ENCODE results near the gene CCDC27.

Gene CCDC27

DNA sequence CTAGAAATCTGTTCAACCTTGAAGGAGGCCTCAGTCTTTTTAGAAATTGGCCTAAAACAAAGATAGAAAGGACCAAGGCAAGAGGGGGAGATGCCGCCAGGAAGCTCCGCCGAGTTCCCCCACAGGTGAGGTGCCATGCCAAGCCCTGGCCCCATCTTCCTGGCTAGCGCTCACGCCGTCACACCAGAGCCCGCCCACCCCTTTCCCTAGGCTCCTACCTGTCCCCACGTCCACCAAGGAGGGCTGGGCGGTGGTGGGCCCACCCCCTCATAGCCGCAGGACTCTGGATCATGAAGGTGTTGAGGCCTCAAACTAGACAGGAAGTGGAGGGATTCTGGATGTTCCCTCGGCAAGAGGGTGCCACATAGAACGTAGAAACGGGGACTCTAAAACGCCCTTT is 15.5 kb upstream of the CCDC27 start:
- TF ChIP-seq GATA2 (IDR thresholded peaks at IDR 0.05; ENCODE audit: low read depth, low read length) (no peak), GATA3 (IDR thresholded peaks at IDR 0.05; ENCODE audit: low read depth, low read length) (no peak)

DNA sequence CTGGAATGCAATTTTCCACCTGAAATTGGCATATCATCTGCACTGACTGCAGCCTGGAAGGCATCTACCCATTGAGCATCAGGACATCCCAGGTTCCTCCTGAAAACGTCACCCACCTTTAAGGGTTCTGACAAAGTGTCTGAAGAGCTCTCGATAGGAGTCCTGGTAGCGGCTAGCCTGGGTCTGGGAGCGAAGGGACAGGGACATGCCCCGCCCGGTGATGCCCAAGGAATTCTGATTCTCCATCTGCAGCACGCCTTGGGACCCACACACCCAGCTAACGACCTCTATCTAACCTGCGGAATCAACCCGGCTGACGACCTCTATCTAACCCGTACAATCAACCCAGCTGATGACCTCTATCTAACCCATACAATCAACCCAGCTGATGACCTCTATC is 13.3 kb upstream of the CCDC27 start:
- TF ChIP-seq GATA3 (IDR thresholded peaks at IDR 0.05; ENCODE audit: low read depth, low read length), result no peak
- no peak for TF ChIP-seq GATA2 (IDR thresholded peaks at IDR 0.05; ENCODE audit: low read depth, low read length)

DNA sequence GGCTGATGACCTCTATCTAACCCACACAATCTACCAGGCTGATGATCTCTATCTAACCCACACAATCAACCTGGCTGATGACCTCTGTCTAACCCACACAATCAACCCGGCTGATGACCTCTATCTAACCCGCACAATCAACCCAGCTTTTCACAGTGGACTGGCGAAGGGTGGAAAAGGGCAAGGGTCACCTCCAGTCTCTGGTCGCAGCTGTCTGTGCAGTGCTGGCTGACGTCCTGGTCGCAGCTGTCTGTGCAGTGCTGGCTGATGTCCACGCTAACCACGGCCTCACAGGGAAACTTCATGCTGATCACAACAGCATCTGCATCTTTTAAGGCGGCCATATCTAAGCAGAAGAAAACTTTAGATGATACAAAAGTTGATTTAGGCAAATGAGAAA is 12.2 kb upstream of the CCDC27 start:
- TF ChIP-seq GATA3 (IDR thresholded peaks at IDR 0.05; ENCODE audit: low read depth, low read length) (no peak), GATA2 (IDR thresholded peaks at IDR 0.05; ENCODE audit: low read depth, low read length) (no peak)

DNA sequence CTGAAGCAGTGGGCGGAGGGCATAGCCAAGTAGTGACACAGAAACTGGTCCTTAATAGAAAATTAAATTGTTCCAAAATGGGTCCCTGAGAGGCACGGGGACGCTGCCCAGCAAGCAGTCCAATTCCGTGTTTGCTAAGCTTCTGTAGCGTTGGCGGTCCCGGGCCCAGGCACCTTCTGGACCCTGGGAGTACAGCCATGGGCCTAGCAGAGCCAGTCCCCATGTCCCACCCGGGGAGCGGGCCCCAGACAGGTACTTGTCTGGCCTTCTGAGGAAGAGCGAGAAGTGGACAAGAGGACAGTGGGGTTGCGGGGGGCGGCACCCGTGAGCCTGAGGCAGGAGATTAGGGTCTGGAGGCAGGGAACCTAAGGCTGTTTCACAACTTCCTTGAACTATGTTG is 11.5 kb upstream of the CCDC27 start:
- no peak for TF ChIP-seq GATA2 (IDR thresholded peaks at IDR 0.05; ENCODE audit: low read depth, low read length)

DNA sequence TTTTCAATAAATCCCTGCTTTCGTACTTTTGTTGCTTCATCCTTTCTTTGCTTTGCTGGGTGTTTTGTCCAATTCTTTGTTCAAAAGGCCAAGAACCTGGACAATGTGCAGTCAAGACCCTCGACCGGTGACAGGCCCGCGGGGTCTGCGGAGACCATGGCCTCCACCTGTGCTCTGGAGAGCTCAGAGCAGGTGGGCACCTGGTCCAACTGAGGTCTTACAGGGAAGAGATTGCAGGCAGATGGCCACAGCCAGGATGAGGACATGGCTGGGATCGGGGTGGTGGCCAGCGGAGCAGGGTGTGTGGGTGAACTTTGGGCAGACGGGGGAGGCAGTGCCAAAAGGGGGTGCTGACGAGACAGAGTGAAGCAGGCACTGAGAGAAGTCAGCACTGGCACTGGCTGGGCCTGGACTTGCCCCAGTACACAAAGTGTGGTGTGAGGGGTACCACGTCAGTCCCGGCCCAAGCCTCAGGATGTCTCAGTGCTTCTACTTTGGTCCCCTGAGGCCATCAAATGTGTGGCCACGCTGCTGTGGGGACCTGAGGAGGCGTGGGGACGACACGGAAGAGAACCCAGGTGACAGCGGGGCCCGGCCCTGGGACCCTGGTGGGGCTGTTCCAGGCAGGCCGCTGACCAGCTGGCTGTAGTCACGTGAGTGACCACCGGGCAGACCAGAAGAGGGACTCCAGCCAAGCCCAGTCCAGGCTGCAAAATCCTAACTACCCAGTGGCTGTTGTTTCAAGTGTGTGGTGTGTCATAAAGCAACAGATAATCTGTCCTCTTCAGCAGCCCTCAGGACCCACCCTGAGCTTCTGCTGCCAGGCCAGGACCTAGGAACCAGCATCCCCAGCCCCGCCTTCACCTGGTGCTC is 10.4 kb upstream of the CCDC27 start:
- no peak for TF ChIP-seq GATA3 (IDR thresholded peaks at IDR 0.05; ENCODE audit: low read depth, low read length)
- TF ChIP-seq GATA2 (IDR thresholded peaks at IDR 0.05; ENCODE audit: low read depth, low read length), result no peak

DNA sequence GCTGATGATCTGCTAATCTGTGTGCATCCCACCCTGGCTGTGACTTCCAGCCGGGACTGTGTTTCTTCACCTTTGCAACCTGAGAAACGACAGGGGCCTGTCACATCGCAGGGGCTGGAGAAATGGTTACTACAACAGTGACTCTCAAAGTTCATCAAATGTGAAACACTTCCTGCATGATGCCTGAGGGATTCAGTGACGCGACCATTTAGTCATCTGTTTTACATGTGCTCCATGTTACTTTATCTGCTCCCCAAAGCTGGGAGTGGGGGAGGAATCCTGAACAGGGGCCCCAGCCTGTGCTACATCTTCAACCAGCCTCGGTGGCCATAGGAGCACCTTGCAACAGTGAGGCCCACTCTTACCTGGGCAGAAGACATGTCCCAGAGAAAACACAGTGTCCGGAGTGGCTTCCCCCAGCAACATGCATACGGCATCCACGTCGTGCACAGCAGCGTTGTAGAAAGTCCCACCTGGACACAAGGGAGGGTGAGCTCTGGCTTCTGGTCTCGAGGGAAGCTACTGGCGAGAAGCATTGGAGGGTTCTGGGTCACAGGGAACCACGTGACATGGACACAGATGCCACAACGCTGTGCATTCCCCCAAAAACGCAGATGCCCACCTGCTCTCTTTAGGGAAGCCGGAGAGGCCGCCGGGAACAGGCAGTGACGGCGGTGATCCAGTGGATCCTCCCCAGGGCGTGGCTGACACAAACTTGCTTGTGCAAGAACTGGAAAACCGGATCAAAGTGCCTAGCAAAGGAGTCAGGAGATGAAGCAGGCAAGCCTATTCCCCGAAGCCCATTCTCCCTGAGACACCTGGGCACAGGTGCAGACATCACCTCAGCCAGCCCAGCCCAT is 9.6 kb upstream of the CCDC27 start:
- TF ChIP-seq GATA2 (IDR thresholded peaks at IDR 0.05; ENCODE audit: low read depth, low read length), result no peak
- no peak for TF ChIP-seq GATA3 (IDR thresholded peaks at IDR 0.05; ENCODE audit: low read depth, low read length)

DNA sequence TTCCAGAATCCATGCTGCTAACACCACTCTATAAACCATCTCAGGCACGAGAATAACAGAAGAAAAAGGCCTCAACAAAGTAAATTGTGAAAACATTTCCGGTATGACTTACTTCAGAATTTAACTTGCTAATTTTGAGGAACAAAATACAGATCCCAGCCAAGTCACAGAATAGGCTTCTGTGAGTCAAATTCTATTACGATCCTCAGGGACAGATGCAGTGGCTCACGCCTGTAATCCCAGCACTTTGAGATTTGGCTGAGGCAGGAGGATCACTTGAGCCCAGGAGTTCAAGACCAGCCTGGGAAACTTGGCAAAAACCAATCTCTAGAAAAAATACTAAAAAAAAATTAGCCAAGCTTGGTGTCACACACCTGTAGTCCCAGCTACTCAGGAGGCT is 8.8 kb upstream of the CCDC27 start:
- TF ChIP-seq GATA3 (IDR thresholded peaks at IDR 0.05; ENCODE audit: low read depth, low read length) (no peak), GATA2 (IDR thresholded peaks at IDR 0.05; ENCODE audit: low read depth, low read length) (no peak)

DNA sequence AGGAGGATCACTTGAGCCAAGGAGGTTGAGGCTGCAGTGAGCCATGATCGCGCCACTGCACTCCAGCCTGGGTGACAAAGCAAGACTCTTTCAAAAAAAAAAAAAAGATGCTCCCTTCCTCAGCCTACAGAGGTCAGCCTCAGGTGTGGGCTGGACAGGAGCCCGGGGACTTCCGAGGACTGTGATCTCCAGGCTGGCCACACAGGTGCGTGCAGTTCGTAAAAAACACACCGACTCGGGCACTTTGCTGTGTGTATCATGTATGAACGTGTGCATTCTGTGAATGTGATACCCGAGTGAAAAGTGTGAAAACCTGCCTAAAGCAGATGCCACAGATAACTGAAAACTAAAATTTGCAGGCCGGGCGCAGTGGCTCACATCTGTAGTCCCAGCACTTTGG is 8.4 kb upstream of the CCDC27 start:
- TF ChIP-seq GATA3 (IDR thresholded peaks at IDR 0.05; ENCODE audit: low read depth, low read length), result no peak
- no peak for TF ChIP-seq GATA2 (IDR thresholded peaks at IDR 0.05; ENCODE audit: low read depth, low read length)

DNA sequence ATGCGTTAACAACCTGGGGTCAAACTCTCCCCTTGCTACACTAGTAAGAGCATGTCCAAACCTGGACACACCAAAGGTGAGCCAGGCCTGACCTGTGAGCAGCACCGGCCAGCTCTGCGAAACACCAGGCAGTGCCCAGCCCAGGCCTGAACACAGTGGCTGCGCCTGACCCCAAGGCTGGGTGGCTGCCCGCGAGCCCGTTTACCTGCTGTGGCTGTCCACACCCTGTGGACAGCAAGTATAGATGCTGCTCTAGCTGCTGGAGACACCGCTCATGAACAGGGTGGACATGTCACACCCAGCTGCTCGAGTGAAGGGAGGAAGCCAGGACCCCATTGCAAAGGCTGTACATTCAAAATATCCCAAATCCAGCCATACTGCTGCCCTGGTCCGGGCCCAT is 7.6 kb upstream of the CCDC27 start:
- no peak for TF ChIP-seq GATA2 (IDR thresholded peaks at IDR 0.05; ENCODE audit: low read depth, low read length)

DNA sequence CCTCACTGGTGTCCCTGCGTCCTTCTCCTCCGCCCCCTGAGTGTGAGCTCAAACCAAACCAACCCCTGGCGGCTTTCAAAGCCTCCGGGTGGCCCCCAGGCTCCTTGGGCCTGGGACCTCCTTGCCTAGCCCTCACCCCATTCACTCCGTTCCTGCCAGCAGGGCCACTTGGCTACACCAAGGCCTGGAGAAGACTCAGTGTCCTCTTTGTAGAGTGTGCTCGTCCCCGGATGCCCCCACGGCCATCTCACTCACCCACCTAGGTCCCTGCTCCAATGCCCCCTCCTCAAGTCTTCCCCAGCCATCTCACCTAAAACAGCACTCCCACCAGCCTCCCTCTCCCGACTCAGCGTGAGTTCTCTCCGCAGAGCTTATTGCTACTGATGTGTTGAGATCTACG is 7.2 kb upstream of the CCDC27 start:
- no peak for TF ChIP-seq GATA2 (IDR thresholded peaks at IDR 0.05; ENCODE audit: low read depth, low read length)
- TF ChIP-seq GATA3 (IDR thresholded peaks at IDR 0.05; ENCODE audit: low read depth, low read length), result no peak

DNA sequence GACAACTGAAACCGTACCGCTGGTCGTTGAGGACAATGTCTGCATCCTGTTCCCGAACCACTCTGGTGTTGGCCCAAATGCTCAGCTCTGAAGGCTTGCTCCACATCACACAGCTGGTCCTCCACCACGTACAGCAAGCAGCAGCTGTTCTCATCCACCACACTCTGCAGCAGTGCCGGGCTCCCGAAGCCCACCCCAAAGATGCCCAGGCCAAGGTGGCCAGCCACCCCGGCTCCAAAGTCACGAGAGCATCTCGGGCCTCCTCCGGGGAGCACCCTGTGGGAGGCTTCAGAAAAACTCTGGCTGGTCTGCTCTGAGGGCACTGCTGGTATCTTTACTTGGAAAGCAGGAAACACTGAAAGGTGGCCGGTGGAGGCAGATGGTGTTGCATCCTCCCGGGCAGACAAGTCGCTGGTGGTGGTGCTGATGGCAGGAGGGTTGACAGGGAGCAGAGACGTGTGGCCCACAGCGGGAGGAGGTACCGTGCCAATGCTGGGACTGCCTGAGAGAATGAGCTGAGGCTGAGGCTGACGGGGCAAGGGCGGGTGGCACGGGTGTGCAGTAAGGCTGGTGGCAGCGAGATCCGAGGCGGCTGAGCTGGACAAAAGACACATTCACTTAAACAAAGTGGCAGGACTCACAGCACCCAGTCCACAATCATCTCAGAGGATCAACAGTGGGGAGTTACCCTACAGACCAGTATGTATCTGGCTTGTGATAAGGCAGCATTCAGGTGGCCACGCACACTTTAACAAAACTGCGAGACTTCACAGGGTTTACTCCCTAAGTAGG is 6.5 kb upstream of the CCDC27 start:
- TF ChIP-seq GATA2 (IDR thresholded peaks at IDR 0.05; ENCODE audit: low read depth, low read length) (no peak), GATA3 (IDR thresholded peaks at IDR 0.05; ENCODE audit: low read depth, low read length) (no peak)

DNA sequence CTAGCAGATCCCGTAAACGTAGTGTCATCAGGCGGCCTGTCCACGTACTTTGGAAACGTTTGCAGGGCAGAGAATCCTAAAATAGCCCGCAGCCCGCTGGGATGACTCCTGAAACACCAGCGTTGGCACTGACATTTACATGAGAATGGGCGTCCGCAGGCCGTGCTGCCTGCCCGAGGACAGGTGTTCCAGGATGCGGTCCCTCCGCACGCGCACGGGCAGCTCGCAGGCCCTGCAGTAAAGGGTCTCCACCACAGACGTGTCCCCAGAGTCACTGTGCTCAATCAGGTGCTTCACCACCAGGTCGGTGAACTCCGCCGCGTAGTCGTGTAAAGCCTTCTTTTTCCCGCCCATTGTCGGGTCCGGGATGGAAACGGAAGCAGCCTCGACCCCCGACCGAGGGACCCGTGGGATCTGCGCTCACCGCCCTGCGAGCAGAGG is 5.8 kb upstream of the CCDC27 start:
- TF ChIP-seq GATA3 (IDR thresholded peaks at IDR 0.05; ENCODE audit: low read depth, low read length) (no peak), GATA2 (IDR thresholded peaks at IDR 0.05; ENCODE audit: low read depth, low read length) (no peak)

DNA sequence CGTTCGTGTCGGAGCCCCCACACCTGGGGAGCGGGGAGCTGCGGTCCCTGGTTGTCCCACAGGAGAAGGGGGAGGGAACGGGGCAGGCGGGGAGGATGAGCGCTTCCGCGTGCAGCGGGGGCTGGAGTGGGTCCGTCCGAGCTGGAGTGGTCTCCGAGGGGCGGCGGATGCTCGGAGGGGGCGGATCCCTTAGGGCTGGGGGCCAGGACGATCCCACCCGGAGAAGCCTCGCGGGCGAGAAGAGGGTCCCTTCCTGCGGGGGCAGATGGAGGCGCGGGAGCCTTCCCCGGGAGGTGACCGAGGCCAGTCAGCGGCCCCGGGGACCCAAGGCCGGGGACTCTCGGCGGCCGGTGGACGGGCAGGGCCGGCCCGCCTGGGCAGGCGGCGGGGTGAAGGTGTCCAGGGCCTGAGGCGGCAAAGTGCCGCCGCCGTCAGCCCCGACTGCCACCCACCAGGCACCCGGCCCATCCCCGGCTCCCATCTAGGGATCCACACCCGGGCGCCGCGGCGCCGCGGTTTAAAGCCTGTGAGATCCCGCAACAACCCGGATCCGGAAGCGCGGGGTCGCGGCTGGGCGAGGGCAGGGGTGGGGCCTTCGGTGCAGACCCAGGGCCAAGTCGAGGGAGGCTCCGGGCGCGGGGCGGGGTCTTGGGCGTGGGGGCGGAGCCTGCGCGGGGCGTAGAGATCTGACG is 5.3 kb upstream of the CCDC27 start:
- no peak for TF ChIP-seq GATA2 (IDR thresholded peaks at IDR 0.05; ENCODE audit: low read depth, low read length)
- no peak for TF ChIP-seq GATA3 (IDR thresholded peaks at IDR 0.05; ENCODE audit: low read depth, low read length)

DNA sequence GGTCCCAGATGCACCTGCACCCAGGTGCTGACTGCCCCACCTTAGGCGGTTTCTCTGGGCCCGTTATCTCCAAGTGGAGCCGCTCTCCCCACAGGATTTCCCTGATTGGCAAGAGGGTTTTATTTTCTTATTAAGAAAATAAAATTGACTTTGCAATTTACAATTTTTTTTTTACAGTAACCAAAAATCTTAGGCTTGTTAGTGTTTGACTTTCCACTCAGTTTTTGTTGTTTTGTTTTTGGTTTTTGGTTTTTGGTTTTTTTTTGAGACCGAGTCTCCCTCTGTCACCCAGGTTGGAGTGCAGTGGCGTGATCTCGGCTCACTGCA is 4.8 kb upstream of the CCDC27 start:
- TF ChIP-seq GATA3 (IDR thresholded peaks at IDR 0.05; ENCODE audit: low read depth, low read length), result no peak
- TF ChIP-seq GATA2 (IDR thresholded peaks at IDR 0.05; ENCODE audit: low read depth, low read length), result no peak

Measured in SH-SY5Y (cell line).